ENCODE measurements around the gene DMD.
"Not testable (repeated sequence)": the region's sequence is repeated elsewhere in the genome, so short reads cannot be mapped to it uniquely, and the experiment has no call there.

Gene DMD

GRCh38 chrX:31590581-31591114 is 1620.7 kb downstream of the DMD start:
- no peak for TF ChIP-seq CTCF (conservative IDR thresholded peaks at IDR 0.05)
- no peak overlapping the region for H3K27ac ChIP-seq

GRCh38 chrX:31589503-31589902 is 1621.8 kb downstream of the DMD start:
- TF ChIP-seq CTCF (conservative IDR thresholded peaks at IDR 0.05): no peak
- H3K27ac ChIP-seq: no peak overlapping the region

- H3K27ac ChIP-seq: no peak overlapping the region
These were observed 1623.0 kb downstream of the DMD start for GRCh38 chrX:31588355-31588754.

GRCh38 chrX:31583892-31584291 is 1627.5 kb downstream of the DMD start:
- not testable (repeated sequence) for H3K27ac ChIP-seq

More at GRCh38 chrX:31588355-31588754, 1623.0 kb downstream of the DMD start:
- TF ChIP-seq CTCF (conservative IDR thresholded peaks at IDR 0.05): no peak

GRCh38 chrX:31580726-31581125 is 1630.6 kb downstream of the DMD start:
- H3K27ac ChIP-seq: no peak overlapping the region

GRCh38 chrX:31580227-31580626 is 1631.1 kb downstream of the DMD start:
- no peak for TF ChIP-seq CTCF (conservative IDR thresholded peaks at IDR 0.05)
- no peak overlapping the region for H3K27ac ChIP-seq

More at GRCh38 chrX:31580726-31581125, 1630.6 kb downstream of the DMD start:
- TF ChIP-seq CTCF (conservative IDR thresholded peaks at IDR 0.05): no peak

- no peak overlapping the region for H3K27ac ChIP-seq
- no peak for TF ChIP-seq CTCF (conservative IDR thresholded peaks at IDR 0.05)
These were observed 1639.0 kb downstream of the DMD start for GRCh38 chrX:31572360-31572759.

GRCh38 chrX:31570658-31571057 is 1640.7 kb downstream of the DMD start:
- no peak for TF ChIP-seq CTCF (conservative IDR thresholded peaks at IDR 0.05)
- no peak overlapping the region for H3K27ac ChIP-seq

Measured in VCaP (cell line).